Measurements from ENCODE around the gene SLC38A3. TPM values are rescaled to one million over a fixed set of nuclear protein-coding genes. Genes with fewer than 3 reads are reported as not detected.

The SLC38A3 gene
- total RNA-seq, 1 experiment from 2014 or later, result 6.0 TPM

DNA sequence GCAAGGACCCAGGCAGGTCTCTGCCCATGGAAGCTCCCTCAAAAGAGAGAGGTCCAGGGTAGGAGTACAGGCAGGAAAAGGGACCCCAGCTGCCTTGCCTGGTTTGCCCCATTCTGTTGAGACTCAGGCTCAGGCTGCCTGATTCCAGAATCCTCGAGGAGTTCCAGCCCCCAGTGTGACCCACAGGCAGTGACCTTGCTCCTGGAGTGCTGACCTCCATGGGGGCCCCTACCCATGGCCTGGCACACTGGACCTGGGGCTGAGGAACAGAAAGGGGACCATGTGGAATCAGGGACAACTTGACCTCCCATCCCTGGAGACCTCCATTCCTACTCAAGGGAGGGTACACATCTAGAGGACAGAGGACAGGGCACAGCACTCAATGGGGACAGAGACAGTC lies 60.5 kb downstream of the SLC38A3 start:
- H3K4me3 ChIP-seq (ENCODE audit: low read depth in 2 of 2, low read length in 2 of 2), result no peak overlapping the region
- intact Hi-C loops (cut with micrococcal nuclease; ENCODE audit: unreplicated experiment), result loop anchor here (10.0 kb wide), 1 partner anchor 71 kb away; the partner anchor contains the start of gene GNAT1
- no peaks in the 10 kb centered on the region for H3K36me3 ChIP-seq (ENCODE audit: control insufficient read depth, insufficient read depth, low read length)
- TF ChIP-seq SIN3A (IDR thresholded peaks at IDR 0.05; ENCODE audit: borderline replicate concordance, insufficient read depth, low read depth, low read length), result no peak
- POLR2A ChIA-PET, result no interaction called here
- no peaks in the 10 kb centered on the region for H3K27me3 ChIP-seq (ENCODE audit: control insufficient read depth, insufficient read depth, low read length)
- CTCF ChIA-PET, result no interaction called here
- no peaks in the 10 kb centered on the region for H3K9me3 ChIP-seq (ENCODE audit: control insufficient read depth, insufficient read depth, low read depth, low read length)
- DNase-seq (ENCODE audit: low read depth, low spot score) (no peak), ATAC-seq (no peak)
- in situ Hi-C loops (cut with HindIII; ENCODE audit: low pct_unique_long_range_greater_than_20kb, low sequenced_read_pairs), result no loop called here
- H3K4me1 ChIP-seq (ENCODE audit: control insufficient read depth, insufficient read depth, low read length), result peaks cover 15% of the 10 kb centered on the region
- BruUV-seq (replicated peaks), result no TSS peak
- H3K27ac ChIP-seq (ENCODE audit: low read length), result no peak overlapping the region

DNA sequence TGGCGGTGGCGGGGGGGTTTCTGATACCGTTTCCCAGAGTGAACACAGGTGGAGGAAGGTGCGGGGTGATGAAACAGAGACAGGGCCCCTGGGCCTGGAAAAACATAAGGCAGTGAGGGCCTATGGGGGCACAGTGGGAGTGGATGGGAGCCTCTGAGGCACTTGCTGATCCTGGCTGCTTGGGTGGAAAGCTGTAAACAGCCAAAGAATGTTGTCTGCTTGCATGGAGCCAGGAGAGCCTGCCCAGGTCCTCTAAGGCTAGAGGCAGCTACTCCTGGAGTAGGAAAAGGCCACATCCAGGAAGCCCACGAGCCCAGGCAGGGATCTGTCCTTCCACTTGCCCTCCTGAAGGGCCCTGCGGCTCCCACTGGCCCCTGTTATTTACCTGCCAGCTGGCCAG lies 60.9 kb downstream of the SLC38A3 start:
- CTCF ChIA-PET, result no interaction called here
- Histone ChIP-seq H3K4me1 (ENCODE audit: control insufficient read depth, insufficient read depth, low read length) (peaks cover 10% of the 10 kb centered on the region), H3K36me3 (ENCODE audit: control insufficient read depth, insufficient read depth, low read length) (no peaks in the 10 kb centered on the region), H3K4me3 (ENCODE audit: low read depth in 2 of 2, low read length in 2 of 2) (no peak overlapping the region), H3K27me3 (ENCODE audit: control insufficient read depth, insufficient read depth, low read length) (no peaks in the 10 kb centered on the region), H3K27ac (ENCODE audit: low read length) (no peak overlapping the region), H3K9me3 (ENCODE audit: control insufficient read depth, insufficient read depth, low read depth, low read length) (no peaks in the 10 kb centered on the region)
- POLR2A ChIA-PET, result no interaction called here
- in situ Hi-C loops (cut with HindIII; ENCODE audit: low pct_unique_long_range_greater_than_20kb, low sequenced_read_pairs) (no loop called here), intact Hi-C loops (cut with micrococcal nuclease; ENCODE audit: unreplicated experiment) (loop anchor here (10.0 kb wide), 1 partner anchor 71 kb away; the partner anchor contains the start of gene GNAT1)
- BruUV-seq (replicated peaks), result no TSS peak
- TF ChIP-seq SIN3A (IDR thresholded peaks at IDR 0.05; ENCODE audit: borderline replicate concordance, insufficient read depth, low read depth, low read length) (no peak), TCF7L2 (IDR thresholded peaks at IDR 0.05; ENCODE audit: low read depth, low read length) (no peak), POLR2AphosphoS5 (IDR thresholded peaks at IDR 0.05; ENCODE audit: low read depth, low read length) (no peak)
- TF ChIP-seq, protein P1, sequence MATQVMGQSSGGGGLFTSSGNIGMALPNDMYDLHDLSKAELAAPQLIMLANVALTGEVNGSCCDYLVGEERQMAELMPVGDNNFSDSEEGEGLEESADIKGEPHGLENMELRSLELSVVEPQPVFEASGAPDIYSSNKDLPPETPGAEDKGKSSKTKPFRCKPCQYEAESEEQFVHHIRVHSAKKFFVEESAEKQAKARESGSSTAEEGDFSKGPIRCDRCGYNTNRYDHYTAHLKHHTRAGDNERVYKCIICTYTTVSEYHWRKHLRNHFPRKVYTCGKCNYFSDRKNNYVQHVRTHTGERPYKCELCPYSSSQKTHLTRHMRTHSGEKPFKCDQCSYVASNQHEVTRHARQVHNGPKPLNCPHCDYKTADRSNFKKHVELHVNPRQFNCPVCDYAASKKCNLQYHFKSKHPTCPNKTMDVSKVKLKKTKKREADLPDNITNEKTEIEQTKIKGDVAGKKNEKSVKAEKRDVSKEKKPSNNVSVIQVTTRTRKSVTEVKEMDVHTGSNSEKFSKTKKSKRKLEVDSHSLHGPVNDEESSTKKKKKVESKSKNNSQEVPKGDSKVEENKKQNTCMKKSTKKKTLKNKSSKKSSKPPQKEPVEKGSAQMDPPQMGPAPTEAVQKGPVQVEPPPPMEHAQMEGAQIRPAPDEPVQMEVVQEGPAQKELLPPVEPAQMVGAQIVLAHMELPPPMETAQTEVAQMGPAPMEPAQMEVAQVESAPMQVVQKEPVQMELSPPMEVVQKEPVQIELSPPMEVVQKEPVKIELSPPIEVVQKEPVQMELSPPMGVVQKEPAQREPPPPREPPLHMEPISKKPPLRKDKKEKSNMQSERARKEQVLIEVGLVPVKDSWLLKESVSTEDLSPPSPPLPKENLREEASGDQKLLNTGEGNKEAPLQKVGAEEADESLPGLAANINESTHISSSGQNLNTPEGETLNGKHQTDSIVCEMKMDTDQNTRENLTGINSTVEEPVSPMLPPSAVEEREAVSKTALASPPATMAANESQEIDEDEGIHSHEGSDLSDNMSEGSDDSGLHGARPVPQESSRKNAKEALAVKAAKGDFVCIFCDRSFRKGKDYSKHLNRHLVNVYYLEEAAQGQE (IDR thresholded peaks at IDR 0.05; ENCODE audit: insufficient read depth in 1 of 2, low read depth in 2 of 2, low read length in 1 of 2), result no peak
- TF ChIP-seq, protein P2, sequence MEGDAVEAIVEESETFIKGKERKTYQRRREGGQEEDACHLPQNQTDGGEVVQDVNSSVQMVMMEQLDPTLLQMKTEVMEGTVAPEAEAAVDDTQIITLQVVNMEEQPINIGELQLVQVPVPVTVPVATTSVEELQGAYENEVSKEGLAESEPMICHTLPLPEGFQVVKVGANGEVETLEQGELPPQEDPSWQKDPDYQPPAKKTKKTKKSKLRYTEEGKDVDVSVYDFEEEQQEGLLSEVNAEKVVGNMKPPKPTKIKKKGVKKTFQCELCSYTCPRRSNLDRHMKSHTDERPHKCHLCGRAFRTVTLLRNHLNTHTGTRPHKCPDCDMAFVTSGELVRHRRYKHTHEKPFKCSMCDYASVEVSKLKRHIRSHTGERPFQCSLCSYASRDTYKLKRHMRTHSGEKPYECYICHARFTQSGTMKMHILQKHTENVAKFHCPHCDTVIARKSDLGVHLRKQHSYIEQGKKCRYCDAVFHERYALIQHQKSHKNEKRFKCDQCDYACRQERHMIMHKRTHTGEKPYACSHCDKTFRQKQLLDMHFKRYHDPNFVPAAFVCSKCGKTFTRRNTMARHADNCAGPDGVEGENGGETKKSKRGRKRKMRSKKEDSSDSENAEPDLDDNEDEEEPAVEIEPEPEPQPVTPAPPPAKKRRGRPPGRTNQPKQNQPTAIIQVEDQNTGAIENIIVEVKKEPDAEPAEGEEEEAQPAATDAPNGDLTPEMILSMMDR (IDR thresholded peaks at IDR 0.05), result no peak
- ATAC-seq, result no peak
- no peak for DNase-seq (ENCODE audit: low read depth, low spot score)

DNA sequence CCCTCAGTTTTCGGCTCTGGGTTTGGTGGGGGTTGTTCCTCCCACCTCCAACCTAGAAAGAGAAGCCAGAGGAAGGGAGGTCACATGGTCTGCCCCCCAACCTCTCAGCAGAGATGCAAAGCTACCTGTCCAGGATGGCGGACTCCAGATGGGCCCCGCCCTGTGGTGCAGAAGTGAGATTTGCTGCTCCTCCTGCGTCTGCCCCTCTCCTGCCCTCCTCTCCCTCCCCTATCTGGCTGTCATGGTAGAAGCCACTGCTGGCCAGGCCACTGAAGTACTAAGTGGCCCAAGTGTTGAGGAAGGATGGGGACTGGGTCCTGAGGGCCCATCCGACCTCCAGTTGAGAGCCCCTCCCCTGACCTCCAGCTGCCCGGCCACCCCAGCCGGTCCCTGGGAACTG lies 61.8 kb downstream of the SLC38A3 start:
- H3K9me3 ChIP-seq (ENCODE audit: control insufficient read depth, insufficient read depth, low read depth, low read length), result no peaks in the 10 kb centered on the region
- no TSS peak for BruUV-seq (replicated peaks)
- no peak overlapping the region for H3K27ac ChIP-seq (ENCODE audit: low read length)
- TF ChIP-seq SIN3A (IDR thresholded peaks at IDR 0.05; ENCODE audit: borderline replicate concordance, insufficient read depth, low read depth, low read length) (no peak), POLR2AphosphoS5 (IDR thresholded peaks at IDR 0.05; ENCODE audit: low read depth, low read length) (no peak), TCF7L2 (IDR thresholded peaks at IDR 0.05; ENCODE audit: low read depth, low read length) (no peak)
- TF ChIP-seq, protein P2 (IDR thresholded peaks at IDR 0.05), result no peak
- TF ChIP-seq, protein P1 (IDR thresholded peaks at IDR 0.05; ENCODE audit: insufficient read depth in 1 of 2, low read depth in 2 of 2, low read length in 1 of 2), result no peak
- peaks cover 8% of the 10 kb centered on the region for H3K4me1 ChIP-seq (ENCODE audit: control insufficient read depth, insufficient read depth, low read length)
- in situ Hi-C loops (cut with HindIII; ENCODE audit: low pct_unique_long_range_greater_than_20kb, low sequenced_read_pairs) (no loop called here), intact Hi-C loops (cut with micrococcal nuclease; ENCODE audit: unreplicated experiment) (loop anchor here (10.0 kb wide), 1 partner anchor 72 kb away; the partner anchor contains the start of gene GNAT1)
- CTCF ChIA-PET, result no interaction called here
- DNase-seq (ENCODE audit: low read depth, low spot score) (no peak), ATAC-seq (no peak)
- no peaks in the 10 kb centered on the region for H3K36me3 ChIP-seq (ENCODE audit: control insufficient read depth, insufficient read depth, low read length)
- H3K27me3 ChIP-seq (ENCODE audit: control insufficient read depth, insufficient read depth, low read length), result no peaks in the 10 kb centered on the region
- H3K4me3 ChIP-seq (ENCODE audit: low read depth in 2 of 2, low read length in 2 of 2), result no peak overlapping the region
- POLR2A ChIA-PET, result no interaction called here

All from Panc1 (cell line).